Adrenal gland (tissue), 5 donors: ENCODE results near the gene LRTM1.

ENCODE experiments used
- CTCF ChIP-seq, 6 experiments: fragments of 450-650 bp in 4 of 6; fragments of 200-600 bp in 2 of 6; sonication (generic) in 1 of 6; IDR thresholded peaks; 1 replicate in 5 of 6; 2 replicates in 1 of 6; pipeline versions ENCODE4 v1.5.1 to v1.8.0; 2016 to 2021; ENCODE audit warnings: antibody characterized with exemption in 6 of 6, mild to moderate bottlenecking in 2 of 6, moderate library complexity in 1 of 6
- POLR2A ChIP-seq, 2 donors: fragments of 450-650 bp; IDR thresholded peaks; one replicate each; pipeline ENCODE4 v1.6.1; 2017; ENCODE audit warnings: antibody characterized with exemption in 2 of 2, mild to moderate bottlenecking in 2 of 2, moderate library complexity in 1 of 2
- donor health status: DM: no; HTN: no; CAD: no.

DNA sequence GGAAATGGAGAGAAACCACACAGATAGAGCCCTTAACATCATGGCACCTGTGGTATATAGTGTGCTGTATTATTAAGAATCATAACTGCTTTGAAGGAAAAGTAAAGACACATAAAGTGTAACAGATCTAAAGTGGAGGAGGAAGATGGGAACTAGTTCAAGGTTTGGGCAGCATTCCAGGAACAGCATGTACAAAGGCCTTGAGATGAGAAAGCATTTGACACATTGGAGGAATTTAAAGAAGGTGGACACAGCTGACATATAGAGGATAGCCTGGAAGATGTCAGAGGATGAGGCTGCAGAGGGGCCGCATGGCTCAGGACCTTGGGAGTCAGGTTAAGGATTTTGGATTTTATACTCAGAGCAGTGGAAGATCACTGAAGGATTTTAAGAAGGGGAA lies 39.0 kb downstream of the LRTM1 start:
- no peak for TF ChIP-seq CTCF (IDR thresholded peaks at IDR 0.05)
- no peak for TF ChIP-seq POLR2A (IDR thresholded peaks at IDR 0.05)
